AG09319 (cell line): Measurements from ENCODE around the gene MCTS1.

Source experiments
- DNase-seq: peaks from one replicate; pipeline ENCODE4 v3.0.0-alpha.2; 2010; ENCODE audit warnings: low read depth; ENCODE audit errors: extremely low read depth
- CTCF ChIP-seq: IDR thresholded peaks from 2 replicates; pipeline ENCODE4 v1.5.1; 2011; ENCODE audit warnings: low read depth, mild to moderate bottlenecking, inconsistent platforms, low read length, moderate library complexity

Gene MCTS1

GRCh38 chrX:120603707-120604360 is at the start of gene MCTS1:
MCTS1 (plus strand) TSS chrX:120604101; CDS start chrX:120604237, 136 bp downstream.
- DNase-seq: peak; percentile 87
- TF ChIP-seq CTCF: no peak

- no peak for TF ChIP-seq CTCF
- DNase-seq: no peak
These were observed 47.6 kb upstream of the MCTS1 start for GRCh38 chrX:120556251-120556650.

- no peak for DNase-seq
These were observed 44.1 kb upstream of the MCTS1 start for GRCh38 chrX:120559804-120560203.

GRCh38 chrX:120560405-120560841 is 43.5 kb upstream of the MCTS1 start:
- TF ChIP-seq CTCF: no peak
- peak; percentile 10 for DNase-seq

More at GRCh38 chrX:120559804-120560203, 44.1 kb upstream of the MCTS1 start:
- TF ChIP-seq CTCF: no peak

- no peak for TF ChIP-seq CTCF
- peak; percentile 89 for DNase-seq
These were observed 42.9 kb upstream of the MCTS1 start, which contains the start of gene CUL4B for GRCh38 chrX:120560842-120561633. CUL4B (minus strand) TSS chrX:120560962; CDS start chrX:120560638, 324 bp downstream.

GRCh38 chrX:120561634-120562568 is 42.0 kb upstream of the MCTS1 start:
- no peak for DNase-seq
- no peak for TF ChIP-seq CTCF
